CD4-positive, alpha-beta T cell treated with Interleukin-21 for 1 hour (primary cell): ENCODE data around the gene CYP2C8.
"Not testable (repeated sequence)": the region's sequence is repeated elsewhere in the genome, so short reads cannot be mapped to it uniquely, and the experiment has no call there.

Experiments
- DNase-seq: peaks from one replicate; pipeline ENCODE4 v3.0.0-alpha.2; 2020

CYP2C8 gene

DNA sequence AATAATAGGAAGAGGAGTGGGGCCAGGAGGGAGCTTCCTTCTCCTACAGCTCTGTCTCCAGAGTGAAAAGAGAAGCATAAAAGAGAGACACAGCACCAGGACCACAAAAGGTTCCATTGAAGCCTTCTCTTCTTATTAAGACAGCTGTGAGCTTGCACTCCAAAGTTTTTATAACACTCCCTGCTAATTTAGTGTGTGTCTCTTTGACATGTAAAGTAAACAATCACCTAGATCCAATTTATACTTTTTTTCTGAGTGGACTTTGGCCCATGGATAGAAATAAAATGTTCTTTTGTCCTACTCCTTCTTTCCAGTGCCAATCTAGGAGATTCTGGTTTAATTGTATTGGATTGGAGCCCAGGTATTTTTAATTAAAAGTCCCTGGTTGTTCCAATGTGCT lies at the start of gene CYP2C8:
TSS of gene CYP2C8 (minus strand) at position 212 of the 400 bp plus-strand sequence. CDS start at position 117, 95 bp downstream.
- no peak for DNase-seq

DNA sequence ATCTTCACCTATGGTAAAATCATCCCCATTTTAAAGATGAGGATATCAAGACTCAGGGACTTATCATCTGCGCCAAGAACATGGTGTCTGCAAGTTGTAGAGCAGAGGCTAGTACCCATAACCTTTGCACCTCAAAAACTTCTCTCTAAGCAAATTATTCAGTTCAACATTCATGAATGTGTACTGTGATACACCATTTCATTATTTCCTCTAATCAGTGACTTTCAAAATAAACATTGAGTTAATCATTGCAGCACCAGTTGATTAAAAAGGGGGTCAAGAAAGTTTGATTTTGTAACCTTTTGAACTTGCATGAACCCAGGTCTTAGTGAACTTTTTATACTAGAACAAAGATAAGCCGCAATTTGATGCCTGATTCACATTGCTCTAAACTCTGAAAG lies 47.6 kb upstream of the CYP2C8 start:
- DNase-seq: no peak

DNA sequence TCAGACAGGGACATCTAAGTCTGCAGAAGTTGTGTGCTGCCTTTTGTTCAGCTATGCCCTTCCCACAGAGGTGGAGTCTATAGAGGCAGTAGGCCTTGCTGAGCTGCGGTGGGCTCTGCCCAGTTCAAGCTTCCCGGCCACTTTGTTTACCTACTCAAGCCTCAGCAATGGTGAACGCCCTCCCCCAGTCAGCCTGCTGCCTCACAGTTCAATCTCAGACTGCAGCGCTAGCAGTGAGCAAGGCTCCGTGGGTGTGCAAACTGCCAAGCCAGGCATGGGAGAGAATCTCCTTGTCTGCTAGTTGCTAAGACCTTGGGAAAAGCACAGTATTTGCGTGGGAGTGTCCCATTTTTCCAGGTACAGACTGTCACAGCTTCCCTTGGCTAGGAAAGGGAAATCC lies 41.5 kb upstream of the CYP2C8 start:
- not testable (repeated sequence) for DNase-seq

DNA sequence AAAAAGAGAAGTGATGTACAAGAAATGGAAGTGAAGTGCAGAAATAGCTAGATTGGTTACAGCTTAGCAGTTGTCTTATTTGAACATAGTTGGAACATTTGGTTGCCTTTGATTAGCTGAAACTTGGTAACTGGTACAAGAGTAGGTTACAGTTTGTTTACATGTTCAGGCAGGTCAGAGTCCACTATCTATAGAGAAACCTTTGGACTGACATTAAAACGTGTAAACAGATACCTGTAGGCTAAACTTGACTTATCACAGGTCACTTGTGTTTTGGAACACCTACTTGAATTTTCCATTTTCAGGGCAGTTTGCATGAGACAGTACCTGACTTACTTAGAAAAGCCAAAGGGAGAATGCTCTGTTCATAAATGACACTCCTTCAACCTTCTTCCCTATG lies 28.5 kb upstream of the CYP2C8 start:
- no peak for DNase-seq

DNA sequence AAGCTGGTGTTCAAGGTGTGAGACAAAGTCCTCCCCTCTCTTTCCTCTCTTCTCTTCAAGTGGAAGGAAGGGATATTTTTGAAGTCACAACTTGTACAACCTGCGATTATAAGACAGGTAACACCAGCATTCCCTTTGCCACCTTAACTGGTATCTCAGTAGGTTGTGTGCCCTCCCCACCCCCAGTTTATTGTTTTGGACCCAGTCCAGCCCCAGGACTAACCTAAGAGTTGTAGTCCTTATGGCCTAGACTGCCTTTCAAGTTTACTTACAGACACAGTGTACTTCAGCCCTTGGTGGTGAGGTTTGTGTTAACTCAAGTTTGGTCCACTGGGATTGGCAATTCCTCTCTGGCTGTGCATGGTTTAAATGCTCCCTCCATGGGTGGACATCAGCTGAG lies 26.8 kb upstream of the CYP2C8 start:
- no peak for DNase-seq

DNA sequence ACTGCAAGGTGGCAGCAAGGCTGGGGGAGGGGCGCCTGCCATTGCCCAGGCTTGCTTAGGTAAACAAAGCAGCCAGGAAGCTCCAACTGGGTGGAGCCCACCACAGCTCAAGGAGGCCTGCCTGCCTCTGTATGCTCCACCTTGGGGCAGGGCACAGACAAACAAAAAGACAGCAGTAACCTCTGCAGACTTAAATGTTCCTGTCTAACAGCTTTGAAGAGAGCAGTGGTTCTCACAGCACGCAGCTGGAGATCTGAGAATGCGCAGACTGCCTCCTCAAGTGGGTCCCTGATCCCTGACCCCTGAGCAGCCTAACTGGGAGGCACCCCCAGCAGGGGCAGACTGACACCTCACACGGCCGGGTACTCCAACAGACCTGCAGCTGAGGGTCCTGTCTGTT lies 10.3 kb upstream of the CYP2C8 start:
- not testable (repeated sequence) for DNase-seq

DNA sequence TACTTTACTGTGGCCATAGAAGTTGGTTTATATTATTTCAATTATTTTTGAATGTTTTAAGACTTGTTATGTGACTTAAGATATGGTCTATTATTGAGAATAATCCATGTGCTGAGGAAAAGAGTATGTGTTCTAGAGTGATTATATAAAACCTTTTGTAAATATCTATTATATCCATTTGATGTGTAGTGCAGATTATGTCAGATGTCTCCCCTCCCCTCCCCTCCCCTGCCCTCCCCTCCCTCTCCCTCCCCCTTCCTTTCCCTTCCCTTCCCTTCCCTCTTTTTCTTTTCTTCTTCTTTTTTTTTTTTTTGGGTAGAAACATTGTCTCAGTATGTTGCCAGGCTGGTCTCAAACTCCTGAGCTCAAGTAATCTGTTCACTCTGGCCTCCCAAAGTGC lies 8.3 kb upstream of the CYP2C8 start:
- no peak for DNase-seq

DNA sequence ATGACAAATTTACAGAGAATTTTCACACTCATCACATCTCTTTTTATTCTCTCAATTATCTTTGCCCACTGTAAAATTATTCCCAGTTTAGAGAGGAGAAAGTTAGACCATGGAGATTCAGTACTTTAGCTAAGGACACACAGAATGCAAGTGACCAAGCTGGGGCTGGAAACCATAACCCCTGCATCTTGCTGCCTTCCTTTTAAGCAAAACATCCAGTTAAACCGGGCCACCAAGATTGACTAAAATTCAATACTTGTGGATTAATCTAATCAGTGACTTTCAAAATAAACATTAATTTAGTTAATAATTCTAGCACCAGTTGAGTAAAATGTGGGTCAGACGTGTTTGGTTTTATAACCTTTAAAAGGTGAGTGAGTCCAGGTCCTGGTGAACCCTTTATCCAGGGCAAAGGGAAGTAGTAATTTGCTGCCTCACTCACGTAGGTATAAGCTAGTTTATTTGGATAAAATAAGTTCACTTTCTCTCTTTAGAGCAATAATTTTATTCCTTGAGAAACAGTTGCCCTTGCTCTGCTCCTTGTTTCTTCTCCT lies 1.9 kb upstream of the CYP2C8 start:
- no peak for DNase-seq

DNA sequence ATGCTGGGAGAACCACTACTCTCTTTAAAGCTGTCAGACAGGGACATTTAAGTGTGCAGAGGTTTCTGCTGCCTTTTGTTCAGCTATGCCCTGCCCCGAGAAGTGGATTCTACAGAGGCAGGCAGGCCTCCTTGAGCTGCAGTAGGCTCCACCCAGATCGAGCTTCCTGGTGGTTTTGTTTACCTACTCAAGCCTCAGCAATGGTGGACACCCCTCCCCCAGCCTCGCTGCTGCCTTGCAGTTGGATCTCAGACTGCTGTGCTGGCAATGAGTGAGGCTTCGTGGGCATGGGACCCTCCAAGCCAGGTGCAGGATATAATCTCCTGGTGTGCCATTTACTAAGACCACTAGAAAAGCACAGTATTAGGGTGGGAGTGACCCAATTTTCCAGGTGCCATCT lies 5.2 kb downstream of the CYP2C8 start:
- DNase-seq: not testable (repeated sequence)

DNA sequence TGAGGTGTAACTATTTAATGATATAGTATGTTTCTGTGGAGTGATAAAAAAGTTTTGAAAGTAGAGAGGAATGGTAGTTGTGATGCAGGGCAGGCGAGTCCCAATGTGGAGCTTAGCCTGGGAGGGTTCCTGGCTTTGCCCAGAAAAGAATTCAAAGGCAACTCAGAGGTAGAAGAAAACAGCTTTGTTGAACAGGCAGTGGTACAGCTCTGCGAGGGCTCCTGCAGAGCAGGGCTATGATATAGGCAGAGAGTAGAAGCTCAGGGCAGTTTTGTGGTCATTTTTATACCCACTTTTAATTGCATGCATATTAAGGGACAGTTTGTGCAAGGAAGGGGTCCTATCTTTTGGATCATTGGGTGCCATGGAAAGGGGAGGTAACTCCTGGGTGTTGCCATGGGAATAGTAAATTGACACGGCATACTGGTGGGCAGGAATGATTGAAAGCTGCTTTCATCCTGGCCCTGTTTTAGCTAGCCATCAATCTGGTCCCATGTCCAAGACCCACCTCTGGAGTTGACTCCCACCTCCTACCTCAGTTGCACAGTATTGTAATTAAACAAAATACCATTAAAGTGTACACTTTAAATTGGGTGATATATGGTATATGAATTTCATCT lies 12.4 kb downstream of the CYP2C8 start:
- no peak for DNase-seq

DNA sequence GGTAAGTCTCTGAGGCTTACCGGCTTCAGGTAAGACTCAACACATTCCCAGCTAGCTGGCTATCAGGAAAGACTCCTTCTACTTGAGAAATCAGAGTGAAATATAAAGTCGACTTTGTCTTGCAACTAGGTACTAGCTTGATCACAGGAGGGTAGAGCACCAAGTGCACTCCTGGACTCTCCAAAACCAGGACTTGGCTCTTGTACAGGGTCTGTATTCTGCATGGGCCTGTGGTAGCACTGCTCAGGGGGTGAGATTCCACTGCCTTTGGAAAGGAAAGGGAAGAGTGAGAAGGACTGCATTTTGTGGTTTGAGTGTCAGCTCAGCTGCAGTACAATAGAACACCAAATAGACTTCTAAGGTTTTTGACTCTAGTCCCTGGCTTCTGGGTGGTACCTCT lies 19.4 kb downstream of the CYP2C8 start:
- DNase-seq: no peak

DNA sequence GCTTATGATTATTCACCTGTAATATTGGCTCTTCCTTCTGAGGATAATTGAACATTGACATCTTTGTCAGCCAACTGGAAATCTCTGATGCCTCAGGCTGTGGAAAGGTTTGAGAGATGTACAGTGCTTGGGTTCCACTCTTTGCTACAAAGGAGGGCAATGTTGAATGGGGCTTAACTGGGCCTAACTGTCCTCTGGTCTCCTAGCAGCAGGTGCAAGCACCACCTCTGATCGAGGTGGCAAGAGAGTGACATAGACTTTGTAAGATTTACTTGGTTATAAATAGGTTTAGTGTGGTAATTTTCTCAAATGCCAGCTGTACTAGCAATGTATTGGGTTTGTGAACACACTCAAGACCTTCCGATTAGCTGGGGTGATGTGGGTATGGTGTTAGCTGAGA lies 21.1 kb downstream of the CYP2C8 start:
- no peak for DNase-seq

DNA sequence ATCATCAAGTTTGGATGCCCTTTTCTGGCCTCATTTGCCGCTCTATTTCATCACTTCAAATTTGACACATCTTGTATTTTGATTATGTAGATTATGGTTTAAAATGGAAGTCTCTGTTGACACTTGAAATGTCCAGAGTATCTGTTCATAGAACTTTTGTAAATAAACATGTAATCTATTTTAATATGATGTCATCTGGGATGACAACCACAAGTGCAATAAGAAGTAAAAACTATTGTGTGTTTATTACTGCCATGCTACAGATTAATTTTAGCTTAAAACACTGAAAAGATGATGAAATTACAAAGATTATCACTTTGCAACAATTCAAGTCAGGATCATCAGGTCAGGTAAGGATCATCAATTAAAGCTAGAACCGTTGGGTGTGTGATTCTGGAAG lies 30.0 kb downstream of the CYP2C8 start:
- DNase-seq: no peak

DNA sequence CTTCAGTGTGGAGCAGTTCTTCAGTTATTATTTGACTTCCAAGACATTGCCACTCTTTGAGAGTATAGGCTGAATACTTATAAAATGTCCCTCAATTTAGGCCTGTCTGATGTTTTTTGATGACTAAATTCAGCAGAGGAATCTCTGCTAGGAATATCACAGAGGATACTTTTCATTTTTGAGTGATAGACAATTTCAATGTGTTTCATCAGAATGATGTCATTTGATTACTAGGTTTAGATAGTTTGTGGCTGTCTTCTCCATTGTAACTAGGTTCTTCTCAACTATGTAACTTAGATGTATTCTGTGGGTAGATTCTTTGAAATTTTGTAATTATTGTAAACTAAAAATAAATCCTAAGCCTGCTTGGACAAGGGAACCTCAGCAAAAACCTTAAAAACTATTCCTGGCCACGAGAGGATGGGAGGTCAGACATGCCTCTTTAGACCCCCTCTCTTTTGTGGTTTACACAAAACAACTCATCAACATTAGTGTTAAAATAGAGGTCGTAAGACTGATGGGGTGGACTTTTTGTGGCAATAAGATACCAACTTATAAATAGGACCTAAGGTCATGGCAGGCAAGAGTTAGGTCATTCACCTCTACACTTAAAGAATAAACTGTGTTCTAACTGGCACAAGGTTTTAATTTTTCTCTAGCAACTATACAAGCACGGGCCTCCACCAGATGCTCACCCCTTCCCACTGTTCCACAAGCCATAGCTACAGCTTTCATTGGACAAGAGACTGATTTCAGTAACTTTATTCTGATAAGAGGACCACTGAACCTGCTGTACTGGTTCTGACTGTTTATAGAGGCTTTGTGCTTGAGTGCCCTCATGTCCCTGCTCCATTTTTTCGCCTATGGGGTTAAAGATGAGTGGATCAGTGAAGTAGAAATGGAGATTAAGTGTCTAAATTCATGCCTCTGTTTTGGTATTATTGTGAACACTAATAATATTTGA lies 33.7 kb downstream of the CYP2C8 start:
- no peak for DNase-seq

DNA sequence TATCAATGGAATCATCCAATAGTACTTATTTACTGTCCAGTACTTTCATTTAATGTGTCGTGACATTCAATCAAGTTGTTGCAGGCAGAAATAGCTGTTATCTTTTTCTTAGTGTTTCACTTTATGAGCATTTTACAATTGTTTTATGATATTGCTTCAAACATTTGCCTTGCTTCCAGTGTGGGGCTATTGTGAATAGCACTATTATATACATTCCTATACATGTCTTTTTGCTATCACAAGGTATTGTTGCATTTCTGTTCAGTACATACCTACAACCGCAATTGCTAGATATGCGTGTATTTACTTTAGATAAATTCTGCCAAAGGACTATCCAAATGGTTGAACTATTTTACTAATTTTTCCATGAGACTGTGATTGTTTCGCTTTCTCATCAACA lies 34.9 kb downstream of the CYP2C8 start:
- DNase-seq: no peak

DNA sequence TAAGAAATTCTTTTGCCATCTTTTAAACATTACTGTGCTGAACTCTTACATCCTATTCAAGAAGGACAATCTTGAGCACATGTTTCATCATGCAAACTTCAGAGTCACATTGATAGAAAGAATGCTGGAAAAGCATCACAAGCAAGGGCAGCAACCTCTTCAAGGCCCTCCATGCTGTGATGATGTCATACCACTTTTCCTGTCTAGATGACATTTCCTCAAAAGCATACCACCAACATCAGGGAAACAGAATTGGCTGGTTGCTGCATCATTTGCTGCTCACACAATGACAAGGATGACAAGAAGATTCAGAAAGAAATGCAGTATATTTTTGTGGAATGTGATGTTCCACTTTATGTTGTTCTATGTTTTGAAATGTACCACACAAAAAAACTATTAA lies 37.6 kb downstream of the CYP2C8 start:
- DNase-seq: no peak

DNA sequence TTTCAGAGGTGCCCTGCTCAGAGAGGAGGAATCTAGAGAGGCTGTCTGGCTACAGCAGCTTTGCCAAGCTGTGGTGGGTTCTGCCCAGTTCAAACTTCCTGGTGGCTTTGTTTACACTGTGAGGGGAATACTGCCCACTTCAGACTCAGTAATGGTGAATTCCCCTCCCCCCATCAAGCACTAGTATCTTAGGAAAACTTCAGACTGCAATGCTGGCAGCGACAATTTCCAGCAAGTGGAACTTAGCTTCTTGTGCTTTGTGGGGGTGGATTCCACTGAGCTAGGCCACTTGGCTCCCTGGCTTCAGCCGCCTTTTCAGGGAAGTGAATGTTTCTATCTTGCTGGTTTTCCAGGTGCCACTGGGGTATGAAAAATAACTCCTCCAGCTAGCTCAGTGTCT lies 42.8 kb downstream of the CYP2C8 start:
- no peak for DNase-seq

DNA sequence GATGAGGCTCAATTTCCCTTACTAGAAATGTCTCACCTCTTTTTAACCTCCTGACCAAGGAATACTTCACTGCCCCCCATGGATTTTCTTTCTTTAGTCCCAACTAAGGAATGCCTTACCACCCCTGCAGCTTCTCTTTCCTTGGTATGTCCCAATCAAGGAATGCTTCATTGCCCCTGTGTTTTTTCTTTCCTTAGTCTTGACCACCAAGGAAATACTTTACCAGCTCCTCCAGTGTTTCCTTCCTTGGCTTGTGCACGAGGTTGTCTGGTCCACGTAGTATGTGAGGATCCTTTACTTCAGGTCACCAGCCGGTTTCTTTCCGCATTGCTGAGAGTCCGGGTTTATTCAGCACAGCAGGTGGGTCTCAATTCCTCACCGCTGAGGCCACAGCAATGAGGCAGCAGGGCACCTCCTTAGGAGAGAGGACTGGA lies 71.5 kb downstream of the CYP2C8 start:
- DNase-seq: no peak

DNA sequence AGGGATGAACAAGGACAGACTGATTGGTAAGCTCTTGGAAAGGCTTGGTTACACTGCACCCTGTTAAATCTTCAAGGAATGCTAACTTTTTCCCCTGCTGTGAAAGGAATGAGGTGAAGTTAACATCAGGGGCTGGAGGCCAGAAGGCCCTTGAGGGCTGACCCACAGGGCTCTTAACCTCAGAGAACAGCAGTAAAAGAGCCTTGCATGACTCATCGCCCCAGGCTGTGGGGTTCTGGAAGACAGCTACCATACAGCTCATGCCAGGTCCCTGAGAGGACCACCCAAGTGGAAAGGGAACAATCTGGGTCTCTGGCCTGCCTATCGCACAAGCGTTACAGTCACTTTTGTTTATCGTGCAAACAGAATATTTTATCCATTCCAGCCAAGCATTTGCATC lies 76.5 kb downstream of the CYP2C8 start:
- no peak for DNase-seq

DNA sequence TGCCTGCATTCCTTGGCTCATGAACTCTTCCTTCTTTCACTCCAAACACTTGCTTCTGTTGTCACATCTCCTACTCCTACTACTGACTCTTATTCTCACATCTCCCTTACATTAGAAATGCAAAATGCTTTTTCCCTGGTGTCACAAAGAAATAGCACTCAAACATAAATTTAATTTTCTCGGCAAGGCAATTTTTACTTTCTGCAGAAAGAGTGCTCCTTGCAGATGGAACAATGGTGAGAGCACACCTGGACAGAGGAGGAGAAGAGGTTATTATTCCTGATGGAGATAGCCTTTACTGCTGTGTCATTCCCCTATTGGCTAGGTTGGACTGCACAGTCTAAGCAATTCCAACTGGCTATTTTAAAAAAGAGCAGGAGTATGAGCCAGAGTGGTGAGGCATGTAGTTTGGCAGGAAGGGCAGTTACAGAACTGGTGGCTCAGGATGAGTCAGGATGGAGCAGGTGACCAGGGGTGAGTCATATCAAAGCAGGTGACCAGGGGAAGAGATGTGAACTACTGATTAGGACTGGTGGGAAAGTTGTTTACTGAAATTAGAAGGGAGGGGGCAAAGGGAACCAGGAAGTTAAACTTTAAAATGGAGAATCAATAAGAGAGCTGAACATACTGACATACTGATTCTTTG lies 77.9 kb downstream of the CYP2C8 start:
- DNase-seq: no peak

DNA sequence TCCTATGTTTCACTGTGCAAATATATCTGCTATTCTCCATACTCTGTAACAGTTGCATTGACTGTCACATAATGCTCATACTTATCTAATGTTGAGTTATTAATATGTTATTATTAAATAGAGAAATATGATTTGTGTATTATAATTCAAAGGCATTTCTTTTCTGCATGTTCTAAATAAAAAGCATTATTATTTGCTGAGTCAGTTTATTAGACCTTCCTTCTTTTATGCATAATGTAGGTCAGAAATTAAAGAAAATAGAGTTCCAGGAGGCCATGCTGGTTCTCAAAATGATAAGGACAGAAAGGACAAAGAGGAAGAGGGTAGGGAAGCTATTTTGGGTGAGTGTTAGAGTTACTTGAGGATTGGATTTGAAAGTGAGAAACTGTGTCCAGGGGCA lies 80.1 kb downstream of the CYP2C8 start:
- DNase-seq: no peak
